Amygdala (tissue), 56 donors: ENCODE results near the gene CCDC9.

Experiments used
- DNase-seq, 56 donors: peaks; one replicate each; lab custom pipeline; 2025; lab: John Stamatoyannopoulos, UW

CCDC9 gene

GRCh38 chr19:47255879-47256692 is at the start of gene CCDC9:
TSS of gene CCDC9 (plus strand) at chr19:47256525. CDS start at chr19:47258401, 1,876 bp downstream.
- peak in 55 of 56 donors; percentile 85 to 100 (median 98) for DNase-seq

- DNase-seq, result no peak
These were observed 46.8 kb upstream of the CCDC9 start for GRCh38 chr19:47209319-47210179.

DNA sequence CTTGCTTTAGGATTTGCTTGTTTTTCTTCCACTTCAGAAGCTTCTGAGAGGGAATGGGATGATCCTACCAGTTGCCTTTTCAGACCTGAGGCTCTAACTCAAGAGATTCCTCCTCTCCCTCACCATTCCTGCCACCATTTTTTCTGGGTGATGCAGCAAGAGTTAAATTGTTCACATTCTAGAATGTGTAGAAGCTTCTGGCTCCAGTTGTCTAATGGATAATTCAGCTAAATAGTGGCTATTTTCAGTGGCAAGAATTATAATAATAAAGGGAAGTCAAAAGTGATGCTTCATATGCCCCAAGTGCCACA is 46.2 kb upstream of the CCDC9 start:
- DNase-seq, result no peak

GRCh38 chr19:47210689-47211316 is 45.5 kb upstream of the CCDC9 start:
- peak in 37 of 56 donors; percentile 6 to 89 (median 29) for DNase-seq

GRCh38 chr19:47215581-47215980 is 40.7 kb upstream of the CCDC9 start:
- DNase-seq, result no peak

DNA sequence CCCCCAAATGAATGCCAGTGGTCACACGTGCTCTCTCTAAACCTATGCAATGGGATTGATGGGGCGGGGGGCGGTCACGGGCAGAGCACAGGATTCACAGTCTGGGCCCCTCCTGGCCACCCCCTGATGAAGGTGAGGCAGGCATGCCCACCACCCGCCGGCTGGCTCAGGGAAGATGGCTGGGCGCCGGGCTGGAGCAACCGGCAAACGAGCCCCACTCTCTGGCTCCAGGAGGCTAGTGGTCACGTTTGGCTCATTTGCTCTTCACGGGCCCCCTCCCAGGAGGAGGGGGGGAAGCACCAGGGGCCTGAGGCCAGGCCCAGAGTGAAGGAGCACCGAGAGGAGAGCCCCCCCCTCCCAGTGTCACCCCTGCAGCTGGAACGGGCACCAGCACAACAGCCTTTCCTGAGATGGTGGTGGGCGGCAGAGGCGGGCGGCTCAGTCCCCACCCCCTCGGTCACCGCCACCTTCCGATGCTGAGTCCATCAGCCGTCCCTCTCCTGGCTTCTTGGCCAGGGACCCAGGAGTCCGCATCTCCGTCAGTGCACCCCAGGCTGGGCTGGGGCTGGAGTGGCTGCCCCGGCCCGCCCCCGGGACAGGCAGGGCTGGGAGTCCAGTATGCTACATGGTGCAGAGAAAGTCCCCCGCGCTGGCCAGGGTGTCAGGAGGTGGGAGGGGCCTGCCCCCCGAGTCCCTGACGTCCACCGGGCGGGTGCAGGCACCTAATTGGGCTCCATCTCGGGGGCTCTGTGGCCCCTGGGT is 35.1 kb upstream of the CCDC9 start:
- DNase-seq, result no peak

- DNase-seq, result no peak
These were observed 34.4 kb upstream of the CCDC9 start for GRCh38 chr19:47221890-47222289.

- peak in 53 of 56 donors; percentile 21 to 92 (median 72) for DNase-seq
These were observed 30.4 kb upstream of the CCDC9 start for GRCh38 chr19:47225746-47226425.

DNA sequence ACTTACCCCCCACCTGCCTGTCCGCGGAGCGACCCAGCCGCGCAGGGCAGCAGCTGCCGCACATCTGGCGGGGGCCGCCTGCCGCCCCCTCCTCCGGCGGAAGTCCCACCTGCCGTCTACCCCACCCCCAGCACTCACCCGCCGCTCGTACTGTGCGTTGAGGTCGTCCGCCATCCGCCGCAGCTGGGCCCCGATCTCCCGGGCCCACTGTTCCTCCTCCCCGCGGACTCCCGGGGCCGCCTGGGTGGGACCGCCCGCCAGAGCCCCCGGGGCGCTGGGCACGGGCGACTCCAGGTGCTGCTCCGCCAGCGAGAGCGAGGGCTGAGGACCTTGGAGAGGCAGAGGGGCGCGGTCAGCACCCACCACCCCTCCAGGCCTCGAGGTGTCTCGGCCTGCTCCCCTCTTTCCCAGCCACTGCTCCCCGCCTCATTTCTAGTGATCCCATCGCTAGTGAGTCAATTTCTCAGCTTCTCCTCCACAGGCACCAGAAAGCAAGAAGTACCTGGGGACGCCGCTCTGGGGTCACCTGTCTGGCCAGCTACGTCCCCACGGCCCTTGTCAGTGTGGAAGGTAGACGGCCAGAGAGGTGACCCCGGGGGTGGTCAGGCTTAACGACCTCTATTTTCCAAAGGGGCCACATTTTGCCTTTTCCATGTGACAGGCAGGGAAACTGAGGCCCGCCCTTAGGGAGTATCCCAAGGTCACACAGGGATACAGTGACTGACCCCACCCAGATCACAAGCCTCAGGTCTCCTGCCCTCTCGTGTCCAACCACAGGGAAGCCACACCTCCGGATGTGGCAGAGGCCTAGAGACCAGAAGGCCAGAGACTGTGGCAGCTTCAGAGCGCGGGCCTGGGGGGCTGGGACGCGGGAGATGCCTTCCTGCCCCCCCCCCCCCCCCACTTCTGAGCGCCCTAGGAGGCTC is 29.6 kb upstream of the CCDC9 start:
- peak in 38 of 56 donors; percentile 11 to 64 (median 37) for DNase-seq

- DNase-seq, result peak in 37 of 56 donors; percentile 10 to 65 (median 36)
These were observed 28.8 kb upstream of the CCDC9 start for GRCh38 chr19:47227352-47228167.

DNA sequence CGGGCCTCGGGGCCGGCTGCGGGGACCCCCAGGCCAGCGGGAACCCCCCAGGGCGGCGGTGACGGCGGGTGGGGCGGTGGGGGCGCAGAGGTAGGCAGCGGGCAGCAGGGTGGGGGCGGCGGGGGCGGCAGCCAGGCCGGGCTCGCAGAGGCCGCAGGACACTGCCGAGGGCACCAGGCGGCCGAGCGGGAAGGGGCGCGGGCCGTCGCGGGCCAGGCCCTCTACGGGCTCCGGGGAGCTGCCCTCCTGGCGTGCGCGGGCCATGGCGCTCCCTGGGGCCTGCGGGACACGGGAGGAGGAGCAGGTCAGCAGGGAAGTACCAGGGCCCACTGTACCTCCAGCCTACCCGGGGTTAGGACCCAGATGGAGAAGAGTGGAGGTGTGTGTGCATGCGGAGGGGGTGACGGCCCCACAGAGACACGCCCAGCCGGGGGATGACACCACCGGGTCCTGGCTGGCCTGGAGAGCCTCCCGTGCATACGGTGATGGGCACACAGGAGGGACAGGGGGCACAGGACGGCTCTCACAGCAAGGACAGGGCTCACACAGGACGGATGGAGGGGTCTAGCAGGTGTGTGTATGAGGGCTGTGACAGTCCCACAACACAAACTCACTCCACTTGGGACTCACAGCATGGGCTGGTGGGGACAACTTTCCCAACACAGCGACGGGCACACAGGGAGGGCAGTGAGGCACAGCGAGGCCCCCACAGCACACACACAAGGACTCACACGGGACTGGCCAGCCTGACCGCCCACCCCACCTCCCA is 28.0 kb upstream of the CCDC9 start:
- peak in 12 of 56 donors; percentile 21 to 63 (median 29) for DNase-seq

- peak in 23 of 56 donors; percentile 3 to 66 (median 25) for DNase-seq
These were observed 27.2 kb upstream of the CCDC9 start for GRCh38 chr19:47228937-47229675.

GRCh38 chr19:47229676-47230053 is 26.7 kb upstream of the CCDC9 start:
- DNase-seq, result peak in 10 of 56 donors; percentile 12 to 64 (median 48)

DNA sequence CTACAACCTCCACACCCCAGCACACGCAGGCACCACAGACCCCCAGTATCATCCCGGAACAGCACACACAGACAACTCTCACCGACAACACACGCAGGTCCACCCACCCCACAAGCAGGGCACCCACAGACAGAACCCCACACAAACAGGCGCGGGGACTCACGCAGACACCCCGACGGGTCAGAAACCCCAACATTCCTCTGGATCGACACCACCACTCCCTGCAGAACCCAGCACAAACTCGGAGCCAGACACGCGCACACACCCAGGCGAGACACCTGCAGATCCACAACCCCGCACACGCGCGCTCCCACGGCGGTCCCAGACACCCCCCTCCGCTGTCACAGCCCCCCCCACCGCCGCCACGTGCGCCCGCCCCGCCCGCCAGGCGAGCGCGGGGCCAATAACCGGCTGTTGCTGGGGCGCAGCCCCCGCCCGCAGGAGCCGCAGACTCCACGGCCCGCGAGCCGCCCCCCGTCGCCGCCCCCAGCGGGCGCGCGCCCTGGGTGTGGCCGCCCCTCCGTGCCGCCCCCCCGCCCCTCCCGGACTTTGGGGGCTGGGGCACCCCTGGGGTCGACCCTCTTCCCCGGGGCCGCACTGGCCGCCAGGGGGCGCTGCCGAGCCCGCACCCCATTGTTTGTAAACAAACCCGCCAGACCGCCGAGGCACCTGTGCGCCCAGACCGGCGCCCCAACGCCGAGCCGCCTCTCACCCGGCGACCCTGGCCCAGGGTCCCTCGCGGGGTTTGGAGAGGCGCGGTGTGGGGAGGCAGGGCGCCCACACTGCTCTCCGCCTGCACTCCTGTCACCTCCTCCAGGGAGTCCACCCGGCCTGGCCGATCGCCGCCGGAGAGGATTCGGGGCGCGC is 26.0 kb upstream of the CCDC9 start:
- DNase-seq, result peak in 32 of 56 donors; percentile 13 to 76 (median 44)

GRCh38 chr19:47230921-47231214 is 25.5 kb upstream of the CCDC9 start, which contains the start of gene BBC3:
TSS of gene BBC3 (minus strand) at chr19:47231199. CDS start at chr19:47228431, 2,768 bp downstream.
- no peak for DNase-seq
